Astrocyte of the spinal cord (primary cell): Measurements from ENCODE around the gene TPSG1.

ENCODE experiments used
- DNase-seq: peaks from one replicate; pipeline ENCODE4 v3.0.0; 2011; ENCODE audit warnings: low read depth, low spot score
- H3K4me3 ChIP-seq: 2 replicates; pipeline ENCODE4 v1.5.1; 2011; ENCODE audit warnings: low read depth, mild to moderate bottlenecking, low read length, moderate library complexity
- CTCF ChIP-seq: IDR thresholded peaks from 2 replicates; pipeline ENCODE4 v1.5.1; 2012; ENCODE audit warnings: low read depth, mild to moderate bottlenecking, low read length, inconsistent platforms
- in situ Hi-C: cut with HindIII; loops from 2 replicates; pipeline ENCODE4 v1.10.0; 2017; ENCODE audit warnings: low sequenced_read_pairs

The TPSG1 gene

GRCh38 chr16:1224558-1224957, 510 bp downstream of the TPSG1 start:
- in situ Hi-C loops: no loop called here
- DNase-seq: no peak
- no peak for TF ChIP-seq CTCF
- no peak overlapping the region for H3K4me3 ChIP-seq

- no peak for DNase-seq
- no peak for TF ChIP-seq CTCF
Observed at GRCh38 chr16:1223355-1224214, 1.5 kb downstream of the TPSG1 start.

GRCh38 chr16:1222553-1223354, 2.3 kb downstream of the TPSG1 start:
- in situ Hi-C loops: no loop called here
- H3K4me3 ChIP-seq: no peak overlapping the region
- DNase-seq: no peak
- TF ChIP-seq CTCF: no peak

More at GRCh38 chr16:1223355-1224214, 1.5 kb downstream of the TPSG1 start:
- H3K4me3 ChIP-seq: no peak overlapping the region
- in situ Hi-C loops: no loop called here

GRCh38 chr16:1221628-1222552, 3.2 kb downstream of the TPSG1 start:
- no peak overlapping the region for H3K4me3 ChIP-seq
- in situ Hi-C loops: no loop called here
- DNase-seq: no peak
- TF ChIP-seq CTCF: no peak

- no peak for DNase-seq
- no peak overlapping the region for H3K4me3 ChIP-seq
- TF ChIP-seq CTCF: no peak
- in situ Hi-C loops: no loop called here
Observed at GRCh38 chr16:1220841-1221627, 4.0 kb downstream of the TPSG1 start.
